Tibial nerve (tissue), 4 donors: ENCODE data around the gene DDX3X. TPM values are rescaled to one million over a fixed set of nuclear protein-coding genes. Genes with fewer than 3 reads are reported as not detected.
"Not testable (repeated sequence)": the region's sequence is repeated elsewhere in the genome, so short reads cannot be mapped to it uniquely, and the experiment has no call there.

ENCODE experiments used
- DNase-seq, 2 donors: peaks; one replicate each; pipeline ENCODE4 v3.0.0-alpha.2; 2019; ENCODE audit warnings: low spot score in 2 of 2
- H3K27ac ChIP-seq, 4 donors: fragments of 200-600 bp; sonication (generic) in 3 of 4; one replicate each; pipeline ENCODE4 v1.5.1; 2017 to 2019; ENCODE audit warnings: mild to moderate bottlenecking in 1 of 4
- H3K27me3 ChIP-seq, 2 donors: fragments of 200-600 bp; sonication (generic) in 1 of 2; one replicate each; pipeline versions ENCODE4 v1.5.1 to v1.6.0; 2017 to 2019
- H3K36me3 ChIP-seq, 3 donors: fragments of 200-600 bp; sonication (generic); one replicate each; pipeline ENCODE4 v1.5.1; 2018 to 2019
- H3K4me1 ChIP-seq, 4 donors: fragments of 200-600 bp; sonication (generic) in 3 of 4; one replicate each; pipeline ENCODE4 v1.5.1; 2017 to 2019
- H3K4me3 ChIP-seq, 4 donors: fragments of 200-600 bp; sonication (generic) in 3 of 4; one replicate each; pipeline ENCODE4 v1.5.1; 2017 to 2019; ENCODE audit warnings: mild to moderate bottlenecking in 1 of 4, moderate library complexity in 1 of 4
- H3K9me3 ChIP-seq, 4 donors: fragments of 200-600 bp; sonication (generic) in 3 of 4; one replicate each; pipeline ENCODE4 v1.5.1; 2017 to 2019
- EP300 ChIP-seq, 2 donors: sonication (generic); formaldehyde crosslinking; IDR thresholded peaks; one replicate each; pipeline ENCODE4 v1.6.1; 2017; ENCODE audit warnings: antibody characterized with exemption in 2 of 2, mild to moderate bottlenecking in 1 of 2
- POLR2A ChIP-seq, 2 donors: fragments of 450-650 bp; IDR thresholded peaks; one replicate each; pipeline ENCODE4 v1.6.1; 2017; ENCODE audit warnings: antibody characterized with exemption in 2 of 2, mild to moderate bottlenecking in 2 of 2, moderate library complexity in 2 of 2
- WGBS, 2 donors: methylation state at CpG; one replicate each; pipeline ENCODE4 v1.1.5; 2018; 5-methylcytosine and 5-hydroxymethylcytosine counted together
- total RNA-seq, 4 donors: library from RNA; depleted of rRNA; stranded (reverse); fragments of >200 nt; gene quantifications; one replicate each; pipeline ENCODE4 v1.1.0, GENCODE V29; 2016
- TF ChIP-seq, protein P1 (sequence below), 5 experiments: fragments of 200-600 bp in 3 of 5; fragments of 450-650 bp in 2 of 5; sonication (generic) in 3 of 5; IDR thresholded peaks; one replicate each; pipeline ENCODE4 v1.5.1; 2016 to 2019; ENCODE audit warnings: antibody characterized with exemption in 5 of 5, mild to moderate bottlenecking in 3 of 5, moderate library complexity in 2 of 5

DDX3X gene
- total RNA-seq, 4 donors from 2014 or later, result 123 to 171 (median 148) TPM

- TF ChIP-seq EP300 (IDR thresholded peaks at IDR 0.05) (no peak), POLR2A (IDR thresholded peaks at IDR 0.05) (no peak)
- WGBS, 2 donors, result 63 to 80% methylated on average over 3 to 5 of the region's 5 CpGs
- Histone ChIP-seq H3K27ac (no peak overlapping the region), H3K4me1 (no peaks in the 10 kb centered on the region), H3K4me3 (no peak overlapping the region), H3K9me3 (no peaks in the 10 kb centered on the region), H3K27me3 (no peaks in the 10 kb centered on the region), H3K36me3 (no peaks in the 10 kb centered on the region)
- DNase-seq, result no peak
These were observed 24.9 kb upstream of the DDX3X start for GRCh38 chrX:41308884-41309647.

DNA sequence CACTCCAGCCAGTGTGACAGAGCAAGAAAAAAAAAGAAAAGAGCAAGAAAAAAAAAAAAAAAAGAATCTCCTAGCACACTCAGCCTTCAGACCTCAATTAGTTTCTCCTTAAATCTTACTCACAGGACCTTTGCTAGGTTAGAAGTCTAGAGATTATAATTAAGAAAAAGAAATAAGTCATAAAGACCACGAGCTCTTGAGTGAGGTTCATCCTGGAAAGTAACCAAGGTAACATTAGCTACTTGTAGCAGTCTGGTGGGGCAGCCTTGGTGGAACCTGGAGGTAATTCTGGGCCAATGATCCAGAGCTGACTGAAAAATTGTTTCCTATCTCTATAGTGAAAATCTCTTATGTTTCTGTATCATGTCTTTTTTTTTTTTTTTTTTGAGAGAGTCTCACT, 21.2 kb upstream of the DDX3X start:
- Histone ChIP-seq H3K27ac (no peak overlapping the region), H3K9me3 (no peaks in the 10 kb centered on the region), H3K27me3 (no peaks in the 10 kb centered on the region), H3K36me3 (no peaks in the 10 kb centered on the region), H3K4me1 (no peaks in the 10 kb centered on the region), H3K4me3 (no peak overlapping the region)
- DNase-seq, result no peak
- 67 to 82% methylated on average over 1 of the region's 1 CpG for WGBS, 2 donors
- no peak for TF ChIP-seq EP300 (IDR thresholded peaks at IDR 0.05)
- TF ChIP-seq POLR2A (IDR thresholded peaks at IDR 0.05), result no peak
- TF ChIP-seq, protein P1, sequence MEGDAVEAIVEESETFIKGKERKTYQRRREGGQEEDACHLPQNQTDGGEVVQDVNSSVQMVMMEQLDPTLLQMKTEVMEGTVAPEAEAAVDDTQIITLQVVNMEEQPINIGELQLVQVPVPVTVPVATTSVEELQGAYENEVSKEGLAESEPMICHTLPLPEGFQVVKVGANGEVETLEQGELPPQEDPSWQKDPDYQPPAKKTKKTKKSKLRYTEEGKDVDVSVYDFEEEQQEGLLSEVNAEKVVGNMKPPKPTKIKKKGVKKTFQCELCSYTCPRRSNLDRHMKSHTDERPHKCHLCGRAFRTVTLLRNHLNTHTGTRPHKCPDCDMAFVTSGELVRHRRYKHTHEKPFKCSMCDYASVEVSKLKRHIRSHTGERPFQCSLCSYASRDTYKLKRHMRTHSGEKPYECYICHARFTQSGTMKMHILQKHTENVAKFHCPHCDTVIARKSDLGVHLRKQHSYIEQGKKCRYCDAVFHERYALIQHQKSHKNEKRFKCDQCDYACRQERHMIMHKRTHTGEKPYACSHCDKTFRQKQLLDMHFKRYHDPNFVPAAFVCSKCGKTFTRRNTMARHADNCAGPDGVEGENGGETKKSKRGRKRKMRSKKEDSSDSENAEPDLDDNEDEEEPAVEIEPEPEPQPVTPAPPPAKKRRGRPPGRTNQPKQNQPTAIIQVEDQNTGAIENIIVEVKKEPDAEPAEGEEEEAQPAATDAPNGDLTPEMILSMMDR (IDR thresholded peaks at IDR 0.05), result no peak

DNA sequence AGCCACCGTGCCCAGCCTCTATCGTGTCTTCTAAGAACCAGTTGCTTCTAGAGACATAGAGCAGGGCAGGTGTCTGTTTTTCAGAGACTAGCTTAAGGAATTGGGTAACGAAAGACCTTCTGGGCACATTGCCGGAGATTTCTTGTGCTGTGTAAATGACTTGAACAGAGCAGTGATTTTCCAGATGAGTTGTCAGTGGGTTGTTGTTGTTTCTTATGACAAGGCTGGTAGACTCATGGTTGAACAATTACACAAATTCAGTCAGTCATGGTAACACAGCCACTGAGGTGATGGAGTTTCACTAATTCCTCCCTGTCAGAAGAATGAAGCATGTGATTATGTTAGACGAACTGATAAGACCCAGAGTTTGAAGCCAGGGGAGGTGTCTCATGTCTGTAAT, 20.5 kb upstream of the DDX3X start:
- TF ChIP-seq, protein P1 (IDR thresholded peaks at IDR 0.05), result no peak
- no peak for TF ChIP-seq EP300 (IDR thresholded peaks at IDR 0.05)
- no peak for TF ChIP-seq POLR2A (IDR thresholded peaks at IDR 0.05)
- no peak for DNase-seq
- Histone ChIP-seq H3K4me1 (no peaks in the 10 kb centered on the region), H3K36me3 (no peaks in the 10 kb centered on the region), H3K27me3 (no peaks in the 10 kb centered on the region), H3K4me3 (no peak overlapping the region), H3K9me3 (no peaks in the 10 kb centered on the region), H3K27ac (no peak overlapping the region)
- WGBS, 2 donors, result 87 to 97% methylated on average over 5 of the region's 5 CpGs

DNA sequence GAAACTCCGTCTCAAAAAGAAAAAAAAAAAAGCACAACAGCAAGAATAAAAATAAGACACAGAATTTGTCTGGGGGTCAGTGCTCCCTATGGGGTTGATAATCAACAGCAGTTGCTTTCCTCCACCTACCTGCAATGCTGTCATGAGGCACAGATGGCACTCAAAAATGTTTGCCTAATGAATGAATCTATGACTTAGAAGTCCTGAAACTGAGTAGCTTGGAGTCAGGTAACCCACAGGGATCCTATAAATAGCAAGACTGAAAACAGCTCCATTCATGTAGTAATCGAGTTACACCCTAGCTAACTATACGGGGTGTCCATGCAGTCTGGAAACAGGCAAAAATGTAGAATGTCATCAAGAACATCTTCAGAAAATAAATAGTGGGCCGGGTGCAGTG, 19.8 kb upstream of the DDX3X start:
- WGBS, 2 donors, result 71 to 79% methylated on average over 4 of the region's 4 CpGs
- Histone ChIP-seq H3K4me1 (no peaks in the 10 kb centered on the region), H3K9me3 (no peaks in the 10 kb centered on the region), H3K27me3 (no peaks in the 10 kb centered on the region), H3K27ac (no peak overlapping the region), H3K36me3 (no peaks in the 10 kb centered on the region), H3K4me3 (no peak overlapping the region)
- TF ChIP-seq EP300 (IDR thresholded peaks at IDR 0.05) (no peak), POLR2A (IDR thresholded peaks at IDR 0.05) (no peak)
- TF ChIP-seq, protein P1 (IDR thresholded peaks at IDR 0.05), result no peak
- DNase-seq, result no peak

DNA sequence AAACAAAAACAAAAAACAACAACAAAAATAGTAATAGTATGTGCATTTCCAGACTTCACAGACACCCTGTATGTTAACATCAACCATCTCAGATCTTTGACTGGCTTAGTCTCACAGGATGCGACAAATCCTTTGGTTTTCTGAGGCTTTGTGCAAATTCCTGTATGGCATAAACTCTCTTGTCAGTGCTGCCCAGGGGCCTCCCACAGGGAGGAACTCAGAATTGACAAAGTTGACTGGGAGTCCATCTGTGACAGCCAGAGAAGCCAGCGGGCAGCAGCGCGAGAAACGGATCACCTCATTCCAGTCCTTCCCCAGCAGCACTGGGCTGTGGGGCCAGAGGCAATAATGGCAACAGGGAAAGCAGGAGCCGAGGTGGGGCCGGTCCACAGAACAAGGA, 19.1 kb upstream of the DDX3X start:
- H3K9me3 ChIP-seq, result no peaks in the 10 kb centered on the region
- 69 to 78% methylated on average over 5 to 7 of the region's 7 CpGs for WGBS, 2 donors

DNA sequence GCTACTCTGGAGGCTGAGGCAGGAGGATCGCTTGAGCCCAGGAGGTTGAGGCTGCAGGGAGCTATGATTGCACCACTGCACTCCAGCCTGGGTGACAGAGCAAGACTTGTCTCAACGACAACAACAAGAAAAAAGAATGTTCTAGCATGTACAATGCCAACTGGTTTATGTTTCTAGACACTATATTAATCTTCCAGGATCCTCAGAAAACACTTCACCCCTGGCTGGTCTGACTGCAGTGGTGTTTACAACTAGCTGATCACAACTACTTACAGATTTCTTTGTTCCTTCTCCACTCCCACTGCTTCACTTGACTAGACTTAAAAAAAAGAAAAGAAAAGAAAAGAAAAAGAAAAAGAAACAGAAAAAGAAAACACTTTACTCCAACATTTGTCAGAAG, 17.7 kb upstream of the DDX3X start:
- H3K9me3 ChIP-seq, H3K4me3 ChIP-seq, H3K27me3 ChIP-seq, DNase-seq, H3K27ac ChIP-seq, H3K36me3 ChIP-seq, H3K4me1 ChIP-seq: not testable (repeated sequence)
- WGBS, 2 donors, result 77 to 82% methylated on average over 2 of the region's 2 CpGs

More for the DNA sequence above, 19.1 kb upstream of the DDX3X start:
- TF ChIP-seq, protein P1 (IDR thresholded peaks at IDR 0.05), result no peak
- TF ChIP-seq EP300 (IDR thresholded peaks at IDR 0.05) (no peak), POLR2A (IDR thresholded peaks at IDR 0.05) (no peak)
- Histone ChIP-seq H3K27ac (no peak overlapping the region), H3K36me3 (no peaks in the 10 kb centered on the region), H3K4me3 (no peak overlapping the region), H3K27me3 (no peaks in the 10 kb centered on the region), H3K4me1 (no peaks in the 10 kb centered on the region)
- no peak for DNase-seq
